ENCODE data around the gene OR1C1.
"Not testable (repeated sequence)": the region's sequence is repeated elsewhere in the genome, so short reads cannot be mapped to it uniquely, and the experiment has no call there.

OR1C1 gene

DNA sequence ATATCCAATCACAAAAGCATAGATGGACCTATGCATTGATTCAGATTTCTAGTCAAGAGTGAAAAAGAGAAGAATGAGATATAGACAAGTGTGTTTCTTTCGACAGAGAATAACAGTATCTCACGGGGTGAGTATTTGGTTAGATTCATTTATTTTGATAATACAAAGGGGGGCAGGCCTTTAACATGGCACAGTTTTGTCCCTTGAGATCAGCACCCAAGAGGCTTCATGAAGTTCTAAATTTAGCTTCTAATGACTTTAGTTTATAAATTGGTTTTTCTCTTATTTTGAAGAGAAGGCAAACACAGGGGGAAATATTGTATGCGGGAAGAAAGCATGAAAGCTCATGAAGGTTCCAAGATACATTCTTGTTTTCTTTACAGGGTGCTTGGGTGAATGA lies at the start of gene OR1C1:
OR1C1 (minus strand) TSS at position 101 of the 400 bp plus-strand sequence. CDS start 2,150 bp downstream, outside the sequence.
- no peak for DNase-seq (ENCODE audit: low read depth in 2 of 2)

DNA sequence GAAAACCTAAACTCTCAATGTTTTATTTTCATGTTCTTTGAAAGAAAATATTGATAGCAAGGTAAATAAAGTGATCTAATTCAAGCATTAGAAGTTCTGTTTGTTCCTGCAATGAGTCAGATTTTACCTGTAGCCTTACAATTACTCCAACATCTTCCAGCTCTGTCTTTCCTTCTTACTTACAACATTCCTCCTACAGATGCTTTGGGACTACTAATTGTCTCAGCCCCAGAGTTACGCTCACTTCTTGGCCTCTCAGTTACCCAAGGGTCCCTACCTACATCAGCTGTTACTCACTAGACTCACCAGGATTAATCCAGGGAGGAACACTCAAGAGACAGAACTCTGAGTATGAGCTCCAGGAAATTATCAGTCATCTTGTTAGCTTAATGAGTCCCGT lies 37.2 kb upstream of the OR1C1 start:
- no peak for DNase-seq (ENCODE audit: low read depth in 2 of 2)

DNA sequence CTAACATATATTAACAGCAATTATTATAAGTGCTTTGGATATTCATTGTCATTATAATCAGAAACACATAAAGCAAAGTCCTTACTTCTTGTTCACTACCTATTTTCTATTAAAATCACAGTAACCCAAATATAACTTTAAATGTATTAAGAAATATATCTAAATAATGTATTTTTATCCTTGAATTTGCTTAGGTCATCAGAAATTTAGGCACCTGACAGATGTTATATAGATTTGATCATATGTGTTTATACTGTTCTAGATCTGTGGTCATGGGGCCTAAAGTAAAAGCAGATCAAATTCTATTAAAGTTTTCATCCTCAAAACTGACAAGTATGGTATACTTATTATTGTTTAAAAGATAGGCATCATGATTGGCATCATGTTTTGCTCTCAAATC lies 9.2 kb upstream of the OR1C1 start:
- DNase-seq (ENCODE audit: low read depth in 2 of 2), result no peak

- DNase-seq (ENCODE audit: low read depth in 2 of 2), result not testable (repeated sequence)
These were observed 6.0 kb downstream of the OR1C1 start for GRCh38 chr1:247754311-247754710.

DNA sequence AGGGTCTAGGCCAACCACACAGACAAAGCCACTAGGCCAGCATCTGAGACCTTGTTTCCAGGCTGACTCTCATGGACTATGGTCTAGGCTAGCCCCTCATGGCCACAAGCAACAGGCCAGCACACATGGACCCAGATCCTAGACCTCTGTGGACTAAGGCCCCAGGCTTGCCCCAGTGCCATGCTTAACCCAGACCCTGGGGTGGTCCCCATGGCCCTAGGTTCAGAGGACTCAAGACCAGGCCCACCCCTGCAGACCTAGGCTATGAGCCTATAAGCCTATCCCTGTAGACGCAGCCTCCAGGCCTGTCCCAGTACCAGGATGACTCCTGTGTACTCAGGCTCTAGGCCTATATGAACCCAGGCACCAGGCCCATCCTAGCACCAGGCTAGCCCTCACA lies 10.5 kb downstream of the OR1C1 start:
- DNase-seq (ENCODE audit: low read depth in 2 of 2), result no peak

DNA sequence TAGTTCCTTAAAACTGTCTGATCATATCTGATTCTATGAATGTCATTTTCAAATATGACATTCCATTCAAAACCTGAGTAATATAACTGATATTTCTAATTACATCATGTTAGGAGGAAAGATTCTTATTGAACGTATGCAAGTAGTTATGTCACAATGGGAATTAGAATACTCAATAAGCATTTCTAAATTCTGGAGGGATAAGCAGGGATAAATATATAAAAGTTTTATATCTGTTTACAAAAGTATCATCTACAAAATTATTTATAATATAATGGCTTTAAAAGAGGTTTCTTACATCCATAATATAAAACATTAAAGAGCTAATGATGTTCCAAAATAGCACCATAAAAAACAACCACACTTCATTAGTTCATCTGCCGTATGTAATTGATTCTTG lies 12.3 kb downstream of the OR1C1 start, which contains the start of gene OR14A2:
OR14A2 (minus strand) TSS at position 101 of the 400 bp plus-strand sequence.
- no peak for DNase-seq (ENCODE audit: low read depth in 2 of 2)

DNA sequence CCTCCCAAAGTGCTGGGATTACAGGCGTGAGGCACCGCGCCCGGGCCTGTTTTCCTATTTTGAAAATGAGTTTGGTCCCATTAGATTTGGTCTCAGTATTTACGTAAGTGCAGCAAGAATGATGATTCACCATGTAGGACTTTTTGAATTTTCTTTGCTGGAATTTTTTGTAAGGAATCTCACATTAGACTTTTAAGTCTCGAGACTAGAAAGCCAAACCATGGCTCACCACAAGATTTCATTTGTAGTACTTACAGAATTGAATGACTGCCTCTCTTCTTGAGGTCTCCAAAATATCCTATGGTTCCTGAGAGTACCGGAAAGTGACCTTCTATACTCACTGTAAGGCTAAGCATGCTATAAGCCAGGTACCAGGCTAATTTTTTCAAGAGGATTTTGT lies 12.7 kb downstream of the OR1C1 start:
- no peak for DNase-seq (ENCODE audit: low read depth in 2 of 2)

GRCh38 chr1:247746391-247746935 lies 13.9 kb downstream of the OR1C1 start:
- DNase-seq (ENCODE audit: low read depth in 2 of 2), result no peak

DNA sequence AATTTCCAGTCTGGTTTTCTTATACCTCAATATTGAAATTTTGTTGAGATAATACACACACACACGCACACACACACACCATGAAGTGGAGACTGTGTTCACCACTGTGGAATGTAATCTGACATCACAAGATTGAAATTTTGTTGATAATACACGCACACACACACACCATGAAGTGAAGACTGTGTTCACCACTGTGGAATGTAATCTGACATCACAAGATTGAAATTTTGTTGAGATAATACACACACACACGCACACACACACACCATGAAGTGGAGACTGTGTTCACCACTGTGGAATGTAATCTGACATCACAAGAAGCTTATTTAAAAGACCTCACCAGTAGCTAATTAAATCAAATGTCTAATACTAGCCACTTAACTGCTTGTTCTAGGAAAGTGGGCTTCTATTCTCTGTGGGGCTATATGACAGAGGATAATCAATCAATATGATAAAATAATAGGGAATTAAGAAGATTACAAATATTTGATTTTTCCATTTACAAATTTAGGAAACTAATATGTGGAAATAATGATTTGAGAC lies 18.1 kb downstream of the OR1C1 start:
- not testable (repeated sequence) for DNase-seq (ENCODE audit: low read depth in 2 of 2)

GRCh38 chr1:247741756-247742155 lies 18.6 kb downstream of the OR1C1 start:
- no peak for DNase-seq (ENCODE audit: low read depth in 2 of 2)

- DNase-seq (ENCODE audit: low read depth in 2 of 2), result no peak
These were observed 19.6 kb downstream of the OR1C1 start for GRCh38 chr1:247740721-247741120.

- no peak for DNase-seq (ENCODE audit: low read depth in 2 of 2)
These were observed 22.0 kb downstream of the OR1C1 start, which contains the start of gene OR14K1 for GRCh38 chr1:247738315-247738714. OR14K1 (plus strand) TSS chr1:247738615; CDS start chr1:247738615, 0 bp downstream.

- DNase-seq (ENCODE audit: low read depth in 2 of 2), result no peak
These were observed 39.1 kb downstream of the OR1C1 start for GRCh38 chr1:247721222-247721621.

GRCh38 chr1:247716546-247716945 lies 43.8 kb downstream of the OR1C1 start, which contains the start of gene OR6F1:
OR6F1 (minus strand) TSS chr1:247716646; CDS start chr1:247712755, 3,891 bp downstream.
- no peak for DNase-seq (ENCODE audit: low read depth in 2 of 2)

DNA sequence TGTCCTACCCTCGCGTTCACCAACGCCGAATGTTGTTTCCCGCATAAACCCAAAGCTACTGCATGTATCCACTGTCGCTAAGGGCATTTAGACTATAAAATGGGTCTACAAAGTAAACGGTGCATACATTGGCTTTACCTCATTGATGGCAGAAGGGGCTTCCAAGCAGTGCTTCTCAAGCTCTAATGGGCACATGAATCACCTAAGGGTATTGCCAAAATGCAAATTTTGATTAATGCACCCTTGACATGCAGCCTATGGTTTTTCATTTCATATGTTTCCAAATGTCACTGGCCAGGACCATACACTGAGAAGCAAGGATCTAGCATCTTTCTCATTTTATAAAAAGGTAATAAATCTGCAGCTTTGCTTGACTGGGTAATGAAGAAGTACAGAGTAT lies 46.6 kb downstream of the OR1C1 start:
- DNase-seq (ENCODE audit: low read depth in 2 of 2), result no peak

DNA sequence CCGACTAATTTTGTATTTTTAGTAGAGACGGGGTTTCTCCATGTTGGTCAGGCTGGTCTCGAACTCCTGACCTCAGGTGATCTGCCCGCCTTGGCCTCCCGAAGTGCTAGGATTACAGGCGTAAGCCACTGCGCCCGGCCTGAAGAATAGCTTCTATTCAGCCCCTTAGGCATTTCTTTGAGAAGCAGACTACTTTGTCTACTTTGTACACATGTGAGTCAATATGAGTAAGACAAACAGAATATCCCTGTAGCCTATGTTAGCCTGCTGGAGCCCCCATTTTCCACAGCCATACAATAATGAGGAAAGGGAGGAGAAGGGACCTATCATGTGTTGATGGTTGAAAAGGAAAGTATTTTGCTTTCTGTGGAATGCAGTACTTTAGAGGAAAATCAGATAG lies 49.7 kb downstream of the OR1C1 start:
- DNase-seq (ENCODE audit: low read depth in 2 of 2), result not testable (repeated sequence)
